NCI-H2227 (cell line): ENCODE data around the gene COL5A1.

Experiments used
- DNase-seq: peaks from one replicate; lab custom pipeline; 2025; ENCODE audit not compliant: unreplicated experiment; lab: John Stamatoyannopoulos, UW

Gene COL5A1

DNA sequence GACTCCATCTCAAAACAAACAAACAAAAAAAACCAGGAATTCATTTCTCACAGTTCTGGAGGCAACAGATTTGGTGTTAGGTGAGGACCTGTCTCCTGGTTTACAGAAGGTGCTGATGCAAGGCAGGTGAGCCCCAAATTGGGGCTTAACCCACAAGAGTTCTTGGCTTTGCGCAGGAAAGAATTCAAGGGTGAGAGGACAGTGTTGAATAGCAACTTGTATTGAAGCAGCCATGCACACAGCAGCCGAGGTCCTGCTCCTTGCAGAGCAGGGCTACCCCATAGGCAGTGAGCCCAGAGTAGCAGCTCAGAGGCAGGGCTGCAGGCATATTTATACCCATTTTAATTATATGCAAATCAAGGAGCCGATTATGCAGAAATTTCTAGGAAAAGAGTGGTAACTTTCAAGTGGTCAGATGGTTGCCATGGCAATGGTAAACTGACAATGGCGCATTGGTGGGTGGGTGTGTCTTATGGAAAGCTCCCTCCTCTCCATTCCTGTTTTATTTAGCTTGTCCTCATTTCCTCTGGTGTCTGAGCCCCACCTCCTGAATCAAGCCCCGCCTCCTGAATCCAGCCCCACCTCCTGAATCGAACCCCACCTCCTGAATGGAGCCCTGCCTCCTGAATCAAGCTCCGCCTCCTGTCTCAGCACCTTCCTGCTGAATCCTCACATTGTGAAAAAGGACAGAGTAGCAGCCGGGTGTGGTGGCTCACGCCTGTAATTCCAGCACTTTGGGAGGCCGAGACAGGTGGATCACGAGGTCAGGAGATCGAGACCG, 34.5 kb upstream of the COL5A1 start:
- DNase-seq: no peak

- DNase-seq: no peak
These were observed 33.6 kb upstream of the COL5A1 start for GRCh38 chr9:134607971-134608370.

DNA sequence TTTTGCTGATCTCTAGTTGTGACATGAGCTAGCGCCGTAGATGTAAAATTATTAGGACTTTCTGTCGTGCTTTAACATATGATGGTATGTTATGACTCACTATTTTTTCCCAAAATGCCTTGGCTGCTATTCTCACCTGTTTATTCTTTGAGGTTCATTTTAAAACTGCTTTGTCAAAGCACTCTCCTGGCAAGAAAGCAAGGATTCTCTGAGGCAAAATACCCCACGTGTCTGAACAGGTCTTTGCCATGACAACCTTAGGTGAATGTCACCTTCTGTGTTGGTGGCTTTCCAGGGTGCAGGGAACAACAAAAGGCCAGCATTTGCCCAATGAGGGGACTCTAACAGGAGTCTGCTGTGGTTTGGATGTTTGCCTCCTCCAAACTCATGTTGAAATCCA, 30.6 kb upstream of the COL5A1 start:
- DNase-seq: no peak

GRCh38 chr9:134612309-134612708, 29.3 kb upstream of the COL5A1 start:
- DNase-seq: no peak

GRCh38 chr9:134612715-134613114, 28.9 kb upstream of the COL5A1 start:
- DNase-seq: no peak

GRCh38 chr9:134614256-134614655, 27.3 kb upstream of the COL5A1 start:
- DNase-seq: no peak

DNA sequence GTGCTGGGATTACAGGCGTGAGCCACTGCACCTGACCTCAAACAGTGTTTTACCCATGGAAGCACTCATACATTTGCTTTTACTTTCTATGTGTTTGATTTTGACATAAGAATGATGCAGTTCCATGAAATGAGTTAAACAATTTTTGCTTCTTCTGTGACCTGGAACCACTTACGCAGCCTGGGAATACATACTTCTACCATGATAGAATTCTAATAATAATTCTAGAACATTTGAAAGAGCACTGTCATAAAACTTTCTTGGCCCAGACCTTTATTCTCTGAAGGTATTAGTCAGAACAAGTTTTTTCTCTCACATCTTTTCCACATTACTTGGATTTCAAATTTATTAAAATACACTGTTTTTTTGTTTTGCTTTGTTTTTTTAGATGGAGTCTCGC, 25.3 kb upstream of the COL5A1 start:
- DNase-seq: no peak

DNA sequence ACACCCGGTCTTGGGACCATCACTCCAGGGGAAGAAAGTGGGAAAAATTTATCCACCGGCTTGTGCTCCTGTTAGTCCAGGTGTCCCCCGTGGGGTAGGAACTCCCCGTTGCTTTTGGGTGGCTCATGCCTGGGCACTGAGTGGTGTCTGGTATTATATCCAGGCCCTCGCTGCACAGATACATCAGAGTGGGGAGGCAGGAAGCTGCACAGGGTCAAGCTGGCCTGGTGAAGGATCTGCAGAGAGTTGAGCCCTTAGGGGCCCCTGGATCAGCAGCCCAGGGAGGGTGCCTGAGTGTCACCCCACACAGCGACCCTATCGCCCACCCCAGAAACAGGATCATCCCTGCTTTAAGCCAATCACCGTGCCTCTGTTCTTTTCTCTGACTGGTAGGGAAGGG, 24.4 kb upstream of the COL5A1 start:
- no peak for DNase-seq

DNA sequence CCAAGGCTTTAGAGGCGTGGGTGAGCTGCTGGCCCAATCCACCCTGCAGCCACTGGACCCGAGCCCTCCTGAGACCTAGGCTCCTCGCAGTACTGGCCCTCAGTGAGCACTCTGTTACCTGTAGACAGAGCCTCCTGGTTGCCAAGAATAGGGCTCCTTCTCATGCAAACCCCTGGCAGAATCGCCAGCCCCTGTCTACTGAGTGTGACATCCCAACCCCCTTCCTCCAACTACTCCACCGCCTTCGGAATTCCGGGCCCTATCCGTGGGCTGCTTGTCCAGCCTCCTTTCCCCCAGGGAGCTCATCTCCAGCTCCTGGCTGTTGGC, 23.8 kb upstream of the COL5A1 start:
- DNase-seq: no peak

- no peak for DNase-seq
These were observed 23.3 kb upstream of the COL5A1 start for GRCh38 chr9:134618163-134618832.

- no peak for DNase-seq
These were observed 22.7 kb upstream of the COL5A1 start for GRCh38 chr9:134618833-134619447.

DNA sequence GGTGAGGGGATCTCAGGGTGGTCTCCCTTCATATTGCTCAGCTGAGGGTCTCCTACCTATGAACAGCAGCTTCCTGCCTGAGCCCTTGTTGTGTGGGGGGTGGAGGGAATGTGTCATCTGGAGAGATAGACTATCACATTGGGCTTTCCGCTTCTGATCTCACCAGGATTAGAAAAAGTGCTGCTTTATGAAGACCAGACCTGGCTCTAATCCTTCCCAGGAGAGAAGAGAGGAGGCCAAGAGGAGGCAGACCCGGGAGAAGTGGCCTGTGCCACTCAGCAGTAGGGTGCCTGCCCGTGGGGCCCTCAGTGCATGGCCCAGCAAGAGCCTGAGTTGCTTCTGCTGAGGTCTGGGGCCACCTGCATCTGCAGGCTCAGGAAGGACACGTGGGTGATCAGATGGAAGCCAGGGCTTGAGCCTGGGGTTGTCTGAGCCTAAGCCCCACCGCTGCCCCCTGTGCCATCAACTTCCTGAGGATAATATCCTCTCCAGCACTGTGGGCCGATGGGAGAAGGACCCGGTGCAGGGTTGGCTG, 22.1 kb upstream of the COL5A1 start:
- DNase-seq: no peak

DNA sequence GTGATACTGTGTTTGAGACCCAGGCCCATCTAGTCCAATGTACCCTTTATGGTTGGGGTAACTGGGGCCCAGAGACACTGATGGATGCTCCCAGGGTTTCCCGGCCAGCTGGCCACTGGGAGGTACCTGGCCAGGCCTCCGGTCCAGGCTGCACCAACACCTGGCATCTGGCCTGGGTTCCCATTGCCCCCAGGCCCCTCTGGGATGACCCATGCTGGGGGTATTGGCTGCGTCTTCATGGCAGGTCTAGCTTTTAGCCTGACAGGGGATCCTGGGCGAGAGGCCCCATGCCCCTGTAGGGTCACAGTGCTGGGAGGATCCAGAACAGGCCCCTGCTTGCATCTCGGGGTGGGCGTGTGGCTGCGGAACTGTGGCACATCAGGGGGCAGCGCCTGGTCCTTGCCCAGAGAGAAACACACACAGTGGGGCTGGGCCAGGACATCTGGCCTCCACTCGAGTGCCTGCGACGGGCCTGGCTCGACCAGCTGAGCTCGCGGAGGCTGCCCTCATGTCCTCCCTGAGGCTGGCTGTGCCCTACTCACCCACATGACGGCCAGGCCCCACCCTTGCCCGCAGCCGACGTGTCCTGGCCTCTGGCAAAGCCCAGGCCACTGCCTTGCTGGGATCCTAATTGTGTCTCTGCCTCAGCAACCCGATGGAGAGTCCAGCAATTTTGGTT, 21.5 kb upstream of the COL5A1 start:
- DNase-seq: no peak

DNA sequence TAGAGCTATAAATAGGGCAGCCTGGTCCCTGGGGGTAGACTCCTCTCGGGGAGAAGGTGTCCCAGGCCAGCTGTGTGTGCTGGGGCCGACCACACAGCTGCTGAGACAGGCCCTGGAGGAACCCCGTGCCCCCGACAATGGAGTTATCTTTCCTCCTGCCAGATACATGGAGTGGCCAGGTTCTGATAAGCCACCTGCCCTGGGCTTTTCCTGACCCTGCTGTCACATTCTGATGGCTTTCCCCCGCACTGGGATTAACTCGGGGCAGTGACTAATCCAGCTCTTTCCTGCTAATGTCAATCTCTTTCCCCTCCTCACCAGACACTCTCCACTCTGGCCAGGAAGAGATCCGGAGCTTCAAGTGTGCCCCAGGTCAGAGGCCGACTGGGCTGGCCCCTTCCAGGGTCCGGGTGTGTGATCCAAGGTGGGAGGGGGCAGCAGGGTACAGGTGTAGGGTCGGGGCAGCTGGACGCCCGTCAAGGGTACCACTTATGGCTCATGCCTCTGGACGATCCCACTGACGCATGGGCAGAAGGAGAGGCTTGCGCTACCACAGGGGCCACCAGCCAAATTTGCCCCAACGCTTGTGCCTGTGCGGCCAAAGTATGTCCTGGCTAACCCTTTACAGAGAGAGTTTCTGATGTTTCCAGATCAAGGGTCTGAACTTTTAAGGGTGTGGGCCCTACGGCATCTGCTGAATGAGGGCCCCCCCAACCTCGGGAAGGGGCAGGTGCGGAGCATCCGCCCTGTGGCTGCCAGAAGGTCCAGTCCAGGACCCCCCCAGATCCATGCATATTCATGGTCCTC, 20.6 kb upstream of the COL5A1 start:
- DNase-seq: no peak

DNA sequence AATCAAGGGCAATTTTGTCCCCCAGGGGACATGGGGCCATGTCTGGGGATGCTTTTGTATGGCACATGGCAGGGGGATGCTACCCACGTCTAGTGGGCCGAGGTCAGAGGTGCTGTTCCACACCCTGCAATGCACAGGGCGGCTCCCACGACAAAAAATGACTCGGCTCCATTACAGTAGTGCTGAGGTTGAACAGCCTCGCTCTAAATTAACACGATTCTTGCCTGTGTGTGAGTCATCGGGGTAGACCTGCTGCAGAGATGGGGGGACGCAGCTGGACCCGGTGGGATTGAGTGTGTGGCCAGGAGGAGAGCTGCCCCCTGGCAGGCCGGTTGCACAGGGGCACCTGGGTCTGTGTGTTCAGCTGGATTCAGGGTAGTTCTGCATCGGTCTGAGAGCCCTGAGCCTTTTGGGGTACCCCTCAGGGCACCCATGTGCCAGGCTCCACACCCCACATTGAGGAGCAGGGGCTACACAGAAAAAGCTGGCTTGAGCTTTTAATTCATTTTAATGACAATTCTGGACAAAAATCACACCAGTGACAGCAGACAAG, 20.0 kb upstream of the COL5A1 start:
- no peak for DNase-seq

DNA sequence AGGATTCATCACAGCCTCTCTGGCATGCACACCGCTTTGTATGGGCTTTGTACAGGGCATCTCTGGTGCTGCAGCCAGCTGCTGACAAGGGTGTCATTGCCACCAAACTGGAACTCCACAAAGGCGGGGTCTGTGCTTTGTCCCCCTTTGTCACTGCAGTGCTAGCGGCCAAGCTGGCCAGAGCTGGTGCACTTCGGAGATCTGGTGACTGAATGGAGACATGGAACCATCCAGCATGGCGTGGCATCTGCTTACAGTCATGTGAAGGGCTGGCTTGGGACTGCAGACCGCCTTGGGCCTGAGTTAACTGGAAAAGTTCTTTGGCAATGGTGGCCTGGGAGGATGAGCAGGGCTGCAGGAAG, 18.7 kb upstream of the COL5A1 start:
- DNase-seq: no peak

- DNase-seq: no peak
These were observed 18.1 kb upstream of the COL5A1 start for GRCh38 chr9:134623258-134624066.

- DNase-seq: no peak
These were observed 17.4 kb upstream of the COL5A1 start for GRCh38 chr9:134624137-134624591.

DNA sequence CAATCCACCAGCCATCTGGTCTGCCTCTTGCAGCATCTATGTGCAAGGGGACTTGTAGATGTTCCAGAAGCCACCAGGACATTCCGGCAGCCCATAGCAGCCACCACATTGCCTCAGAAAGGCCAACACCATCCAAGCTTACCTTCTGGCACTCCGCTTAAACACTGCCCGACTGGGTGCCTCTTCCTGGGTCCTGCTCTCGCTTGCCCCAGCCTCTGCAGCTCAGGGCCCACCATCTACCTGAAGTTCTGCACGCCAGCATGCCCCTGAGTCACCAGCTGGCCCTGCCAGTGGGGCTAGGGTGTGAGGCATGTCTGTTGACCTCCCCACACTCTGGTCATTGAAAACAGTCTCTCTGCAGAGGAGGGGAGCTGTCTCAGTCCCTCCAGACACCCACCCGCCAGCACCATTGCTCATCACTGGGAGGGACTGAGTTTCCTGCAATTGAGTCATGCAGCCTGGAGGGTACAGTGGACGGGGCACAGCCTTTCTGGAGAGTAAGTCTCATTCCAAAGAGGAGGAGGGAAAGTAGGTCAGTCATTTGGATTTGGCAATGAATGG, 16.9 kb upstream of the COL5A1 start:
- no peak for DNase-seq
